ENCODE results near the gene NUDT8. TPM values are rescaled to one million over a fixed set of nuclear protein-coding genes. Genes with fewer than 3 reads are reported as not detected.

Gene NUDT8
- total RNA-seq, 1 donor from 2014 or later, result 5.1 TPM

DNA sequence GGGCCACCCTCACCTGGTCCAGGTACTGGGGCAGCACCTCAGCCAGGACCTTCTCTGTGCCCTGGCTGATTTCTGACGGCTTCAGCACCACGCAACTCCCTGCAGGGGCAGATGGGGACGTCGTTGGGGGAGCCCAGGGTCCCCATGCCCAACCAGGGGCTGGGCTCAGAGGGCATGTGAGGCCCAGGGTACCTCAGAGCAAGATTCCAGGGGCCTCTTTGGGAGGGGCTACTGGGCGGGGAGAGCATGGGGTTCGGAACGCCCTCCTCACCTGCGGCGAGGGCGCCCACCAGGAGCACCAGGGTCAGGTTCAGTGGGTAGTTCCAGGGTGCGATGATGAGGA lies 36.5 kb upstream of the NUDT8 start:
- TF ChIP-seq, protein P1, sequence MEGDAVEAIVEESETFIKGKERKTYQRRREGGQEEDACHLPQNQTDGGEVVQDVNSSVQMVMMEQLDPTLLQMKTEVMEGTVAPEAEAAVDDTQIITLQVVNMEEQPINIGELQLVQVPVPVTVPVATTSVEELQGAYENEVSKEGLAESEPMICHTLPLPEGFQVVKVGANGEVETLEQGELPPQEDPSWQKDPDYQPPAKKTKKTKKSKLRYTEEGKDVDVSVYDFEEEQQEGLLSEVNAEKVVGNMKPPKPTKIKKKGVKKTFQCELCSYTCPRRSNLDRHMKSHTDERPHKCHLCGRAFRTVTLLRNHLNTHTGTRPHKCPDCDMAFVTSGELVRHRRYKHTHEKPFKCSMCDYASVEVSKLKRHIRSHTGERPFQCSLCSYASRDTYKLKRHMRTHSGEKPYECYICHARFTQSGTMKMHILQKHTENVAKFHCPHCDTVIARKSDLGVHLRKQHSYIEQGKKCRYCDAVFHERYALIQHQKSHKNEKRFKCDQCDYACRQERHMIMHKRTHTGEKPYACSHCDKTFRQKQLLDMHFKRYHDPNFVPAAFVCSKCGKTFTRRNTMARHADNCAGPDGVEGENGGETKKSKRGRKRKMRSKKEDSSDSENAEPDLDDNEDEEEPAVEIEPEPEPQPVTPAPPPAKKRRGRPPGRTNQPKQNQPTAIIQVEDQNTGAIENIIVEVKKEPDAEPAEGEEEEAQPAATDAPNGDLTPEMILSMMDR (IDR thresholded peaks at IDR 0.05; ENCODE audit: insufficient read depth, low read length, poor library complexity, severe bottlenecking), result no peak
- no peaks in the 10 kb centered on the region for H3K36me3 ChIP-seq (ENCODE audit: control insufficient read depth, insufficient read depth, low read length)
- H3K27me3 ChIP-seq (ENCODE audit: control insufficient read depth, insufficient read depth, low read length), result peaks cover 11% of the 10 kb centered on the region
- no peak for DNase-seq (ENCODE audit: low read depth)
- no peak overlapping the region for H3K4me3 ChIP-seq (ENCODE audit: low read depth, low read length)

DNA sequence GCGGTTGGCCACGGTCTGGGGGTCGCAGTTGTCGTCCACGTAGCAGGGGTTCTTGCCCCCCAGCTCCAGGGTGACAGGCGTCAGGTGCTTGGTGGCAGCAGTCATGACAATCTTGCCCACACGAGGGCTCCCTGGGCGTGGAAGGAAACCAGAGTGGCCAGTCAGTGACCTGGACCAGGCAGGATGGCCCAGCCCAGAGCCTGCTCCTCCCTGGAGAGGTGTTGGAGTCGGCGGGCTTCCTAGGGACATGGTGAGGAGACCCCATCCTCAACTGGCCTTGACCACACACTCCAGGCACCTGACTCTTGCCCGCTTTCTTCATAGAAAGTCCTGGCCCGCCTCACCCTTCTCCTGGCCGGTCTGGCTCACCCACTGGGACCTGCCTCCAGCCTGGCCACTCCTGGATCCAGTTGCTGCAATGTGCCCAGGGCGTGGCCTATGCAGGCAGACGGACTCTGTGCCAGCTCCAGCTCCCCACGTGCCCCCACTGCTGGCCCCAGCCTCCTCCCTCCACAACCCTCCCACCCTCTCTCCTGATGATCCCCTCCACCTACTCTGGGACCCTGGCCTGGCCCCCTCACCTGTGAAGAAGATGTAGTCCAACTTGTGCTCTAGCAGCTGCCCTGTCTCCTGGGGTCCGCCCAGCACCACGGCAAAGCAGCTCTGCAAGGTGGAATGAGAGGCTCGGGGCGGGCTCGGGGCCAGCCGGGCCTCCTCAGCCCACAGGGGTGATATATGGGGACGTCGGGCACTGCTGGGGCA lies 36.0 kb upstream of the NUDT8 start:
- TF ChIP-seq, protein P1 (IDR thresholded peaks at IDR 0.05; ENCODE audit: insufficient read depth, low read length, poor library complexity, severe bottlenecking), result peak; percentile 19
- no peaks in the 10 kb centered on the region for H3K36me3 ChIP-seq (ENCODE audit: control insufficient read depth, insufficient read depth, low read length)
- DNase-seq (ENCODE audit: low read depth), result no peak
- no peak overlapping the region for H3K4me3 ChIP-seq (ENCODE audit: low read depth, low read length)
- peaks cover 11% of the 10 kb centered on the region for H3K27me3 ChIP-seq (ENCODE audit: control insufficient read depth, insufficient read depth, low read length)

DNA sequence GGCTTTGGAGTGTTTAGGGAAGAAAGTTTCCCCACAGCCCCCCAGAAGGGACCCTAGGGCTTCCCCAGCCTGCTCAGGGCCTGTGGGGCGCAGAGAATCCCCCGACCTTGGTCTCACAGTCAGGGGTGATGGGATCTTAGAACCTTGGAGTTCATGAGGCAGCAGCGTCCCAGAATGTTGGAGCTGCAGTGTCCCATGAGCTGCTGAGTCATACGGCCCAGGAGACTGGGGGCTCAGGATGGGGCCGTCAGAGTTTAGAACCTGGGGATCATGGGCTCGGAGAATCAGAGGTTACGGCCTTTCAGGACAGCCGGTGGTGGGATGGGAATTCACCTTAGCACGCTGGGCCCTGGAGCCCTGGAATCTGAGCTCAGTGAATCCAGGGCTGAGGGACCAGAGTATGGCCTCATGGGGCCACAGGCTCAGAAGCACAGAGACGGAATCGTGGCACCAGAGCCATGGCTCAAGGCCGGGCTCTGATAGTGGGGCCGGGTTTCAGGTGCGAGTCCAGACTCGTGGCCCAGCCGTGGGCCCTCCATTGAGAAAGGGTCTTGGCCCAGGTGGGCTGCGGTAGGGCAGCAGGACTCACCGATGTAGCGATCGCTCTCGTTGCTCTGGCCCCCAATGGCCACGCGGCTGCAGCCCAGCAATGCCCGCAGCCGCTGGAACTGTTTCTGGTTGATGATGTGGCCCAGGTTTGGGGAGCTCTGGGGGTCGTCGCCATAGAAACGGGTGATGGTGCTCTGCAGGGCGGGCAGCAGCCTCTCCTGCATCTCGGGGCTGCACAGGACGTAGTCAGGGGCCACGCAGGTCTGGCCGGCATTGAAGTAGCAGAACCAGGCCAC lies 35.2 kb upstream of the NUDT8 start:
- TF ChIP-seq, protein P1 (IDR thresholded peaks at IDR 0.05; ENCODE audit: insufficient read depth, low read length, poor library complexity, severe bottlenecking), result no peak
- no peaks in the 10 kb centered on the region for H3K36me3 ChIP-seq (ENCODE audit: control insufficient read depth, insufficient read depth, low read length)
- H3K4me3 ChIP-seq (ENCODE audit: low read depth, low read length), result no peak overlapping the region
- DNase-seq (ENCODE audit: low read depth), result no peak
- peaks cover 11% of the 10 kb centered on the region for H3K27me3 ChIP-seq (ENCODE audit: control insufficient read depth, insufficient read depth, low read length)

DNA sequence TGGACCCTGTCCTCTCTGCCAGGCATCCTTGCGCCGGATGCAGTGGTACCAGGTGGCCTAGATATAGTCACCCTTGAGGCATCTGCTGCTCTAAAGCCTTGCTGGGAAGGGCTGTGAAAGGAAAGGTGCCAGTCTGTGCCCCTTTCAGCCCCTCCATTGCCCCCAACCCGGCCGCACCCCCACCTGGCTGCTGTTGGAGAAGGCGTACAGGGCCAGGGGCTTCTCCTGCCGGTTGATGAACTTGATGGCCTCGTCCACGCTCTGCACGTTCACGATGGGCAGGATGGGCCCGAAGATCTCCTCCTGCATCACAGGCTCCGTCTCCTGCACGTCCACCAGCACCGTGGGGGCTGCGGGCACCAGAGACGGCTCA lies 34.5 kb upstream of the NUDT8 start:
- Histone ChIP-seq H3K36me3 (ENCODE audit: control insufficient read depth, insufficient read depth, low read length) (no peaks in the 10 kb centered on the region), H3K27me3 (ENCODE audit: control insufficient read depth, insufficient read depth, low read length) (peaks cover 11% of the 10 kb centered on the region)
- TF ChIP-seq, protein P1 (IDR thresholded peaks at IDR 0.05; ENCODE audit: insufficient read depth, low read length, poor library complexity, severe bottlenecking), result no peak

DNA sequence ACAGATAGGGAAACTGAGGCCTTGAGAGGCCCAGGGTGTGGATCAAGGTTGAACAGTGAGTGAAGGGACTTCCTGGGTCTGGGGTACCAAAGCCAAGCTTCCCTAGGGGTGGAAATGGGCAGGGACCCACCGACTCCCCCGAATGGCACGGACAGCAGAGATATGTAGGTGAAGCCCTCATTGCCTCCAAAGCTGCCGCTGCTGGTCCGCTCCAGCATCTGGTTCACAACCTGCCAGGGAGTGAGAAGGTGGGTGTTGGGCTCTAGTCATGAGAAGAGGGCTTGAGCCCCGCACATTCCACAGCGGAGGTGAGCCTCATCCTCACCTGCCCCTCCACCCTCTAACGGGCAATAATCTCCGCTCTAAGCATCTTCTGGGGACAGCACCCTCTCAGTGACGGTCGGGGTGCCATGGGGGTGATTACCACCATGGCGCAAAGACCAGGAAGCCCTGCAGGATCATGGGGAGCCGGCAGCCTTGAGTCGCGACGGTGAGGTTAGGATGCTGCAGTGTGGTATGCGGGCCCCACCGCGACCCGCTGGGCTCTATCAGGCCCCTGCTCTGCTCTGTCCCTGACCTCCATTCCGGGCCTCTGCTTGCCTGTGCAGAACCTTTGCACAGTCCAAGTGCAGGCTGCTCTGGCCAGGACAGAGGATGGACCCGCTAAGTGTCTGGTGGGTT lies 33.9 kb upstream of the NUDT8 start:
- TF ChIP-seq, protein P1 (IDR thresholded peaks at IDR 0.05; ENCODE audit: insufficient read depth, low read length, poor library complexity, severe bottlenecking), result no peak
- Histone ChIP-seq H3K27me3 (ENCODE audit: control insufficient read depth, insufficient read depth, low read length) (peaks cover 11% of the 10 kb centered on the region), H3K36me3 (ENCODE audit: control insufficient read depth, insufficient read depth, low read length) (no peaks in the 10 kb centered on the region), H3K4me3 (ENCODE audit: low read depth, low read length) (no peak overlapping the region)
- DNase-seq (ENCODE audit: low read depth), result no peak

More for the DNA sequence above, 34.5 kb upstream of the NUDT8 start:
- H3K4me3 ChIP-seq (ENCODE audit: low read depth, low read length), result no peak overlapping the region
- no peak for DNase-seq (ENCODE audit: low read depth)
